Measurements from ENCODE around the gene TIGD4.

The TIGD4 gene

GRCh38 chr4:152731997-152732396 lies 47.5 kb downstream of the TIGD4 start:
- TF ChIP-seq, protein P1, sequence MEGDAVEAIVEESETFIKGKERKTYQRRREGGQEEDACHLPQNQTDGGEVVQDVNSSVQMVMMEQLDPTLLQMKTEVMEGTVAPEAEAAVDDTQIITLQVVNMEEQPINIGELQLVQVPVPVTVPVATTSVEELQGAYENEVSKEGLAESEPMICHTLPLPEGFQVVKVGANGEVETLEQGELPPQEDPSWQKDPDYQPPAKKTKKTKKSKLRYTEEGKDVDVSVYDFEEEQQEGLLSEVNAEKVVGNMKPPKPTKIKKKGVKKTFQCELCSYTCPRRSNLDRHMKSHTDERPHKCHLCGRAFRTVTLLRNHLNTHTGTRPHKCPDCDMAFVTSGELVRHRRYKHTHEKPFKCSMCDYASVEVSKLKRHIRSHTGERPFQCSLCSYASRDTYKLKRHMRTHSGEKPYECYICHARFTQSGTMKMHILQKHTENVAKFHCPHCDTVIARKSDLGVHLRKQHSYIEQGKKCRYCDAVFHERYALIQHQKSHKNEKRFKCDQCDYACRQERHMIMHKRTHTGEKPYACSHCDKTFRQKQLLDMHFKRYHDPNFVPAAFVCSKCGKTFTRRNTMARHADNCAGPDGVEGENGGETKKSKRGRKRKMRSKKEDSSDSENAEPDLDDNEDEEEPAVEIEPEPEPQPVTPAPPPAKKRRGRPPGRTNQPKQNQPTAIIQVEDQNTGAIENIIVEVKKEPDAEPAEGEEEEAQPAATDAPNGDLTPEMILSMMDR (IDR thresholded peaks at IDR 0.05; ENCODE audit: control extremely low read depth, extremely low read depth, low read depth, missing control alignments), result no peak
- CTCF ChIA-PET, result interaction anchor here (1.5 kb wide), 1 partner anchor 9 kb away, joined by 5 read pairs; no protein-coding TSS in a partner anchor
- no peak for DNase-seq (ENCODE audit: extremely low spot score)
- POLR2A ChIA-PET, result no interaction called here

GRCh38 chr4:152729466-152729865 lies 50.1 kb downstream of the TIGD4 start:
- CTCF ChIA-PET, result interaction anchor here (1.4 kb wide), 1 partner anchor 10 kb away, joined by 3 read pairs; no protein-coding TSS in a partner anchor
- TF ChIP-seq, protein P1 (IDR thresholded peaks at IDR 0.05; ENCODE audit: control extremely low read depth, extremely low read depth, low read depth, missing control alignments), result no peak
- DNase-seq (ENCODE audit: extremely low spot score), result no peak
- POLR2A ChIA-PET, result no interaction called here

DNA sequence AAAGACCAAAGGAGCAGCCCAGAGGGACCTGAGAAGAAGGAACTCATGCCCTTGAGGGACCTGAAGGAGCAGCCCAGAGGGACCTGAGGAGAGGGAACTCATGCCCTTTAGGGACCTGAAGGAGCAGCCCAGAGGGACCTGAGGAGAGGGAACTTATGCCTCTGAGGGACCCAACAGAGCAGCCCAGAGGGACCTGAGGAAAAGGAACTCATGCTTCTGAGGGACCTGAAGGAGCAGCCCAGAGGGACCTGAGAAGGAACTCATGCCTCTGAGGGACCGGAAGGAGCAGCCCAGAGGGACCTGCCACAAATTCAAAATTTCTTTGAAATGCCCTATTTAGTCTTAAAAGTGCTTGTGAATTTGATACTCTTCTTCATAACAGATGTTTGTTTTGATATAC lies 51.2 kb downstream of the TIGD4 start:
- no peak for DNase-seq (ENCODE audit: extremely low spot score)
- TF ChIP-seq, protein P1 (IDR thresholded peaks at IDR 0.05; ENCODE audit: control extremely low read depth, extremely low read depth, low read depth, missing control alignments), result no peak
- CTCF ChIA-PET, result interaction anchor here (0.6 to 1.5 kb wide), 3 partner anchors 8 to 227 kb away, joined by 3 to 4 read pairs (median 4); no protein-coding TSS in a partner anchor
- POLR2A ChIA-PET, result no interaction called here

DNA sequence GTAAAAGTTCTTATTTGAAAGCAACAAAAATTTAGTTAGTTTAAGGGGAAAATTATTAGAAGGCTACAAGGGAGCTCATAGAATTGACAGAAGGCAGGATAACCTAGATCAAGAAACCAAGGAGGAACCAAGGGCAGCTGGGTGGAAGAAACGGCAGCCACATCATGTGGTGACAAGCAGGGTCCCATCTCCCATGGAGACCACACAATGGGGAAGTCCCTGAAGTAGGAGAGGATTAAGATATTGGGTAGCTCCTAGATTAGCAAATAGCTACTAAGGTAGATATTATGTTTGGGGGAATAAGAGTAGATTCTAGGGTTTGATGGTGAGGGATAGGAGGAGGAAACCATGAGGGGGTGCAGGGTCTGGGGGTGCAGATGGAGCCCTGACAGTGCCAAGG lies 51.7 kb downstream of the TIGD4 start:
- TF ChIP-seq, protein P1 (IDR thresholded peaks at IDR 0.05; ENCODE audit: control extremely low read depth, extremely low read depth, low read depth, missing control alignments), result no peak
- ChIA-PET POLR2A (no interaction called here), CTCF (interaction anchor here (0.6 to 1.5 kb wide), 3 partner anchors 8 to 226 kb away, joined by 3 to 4 read pairs (median 4); no protein-coding TSS in a partner anchor)
- DNase-seq (ENCODE audit: extremely low spot score), result no peak

GRCh38 chr4:152724494-152724893 lies 55.0 kb downstream of the TIGD4 start:
- DNase-seq (ENCODE audit: extremely low spot score), result no peak
- CTCF ChIA-PET, result interaction anchor here (1.0 kb wide), 1 partner anchor 224 kb away, joined by 3 read pairs; no protein-coding TSS in a partner anchor
- POLR2A ChIA-PET, result no interaction called here
- TF ChIP-seq, protein P1 (IDR thresholded peaks at IDR 0.05; ENCODE audit: control extremely low read depth, extremely low read depth, low read depth, missing control alignments), result no peak

DNA sequence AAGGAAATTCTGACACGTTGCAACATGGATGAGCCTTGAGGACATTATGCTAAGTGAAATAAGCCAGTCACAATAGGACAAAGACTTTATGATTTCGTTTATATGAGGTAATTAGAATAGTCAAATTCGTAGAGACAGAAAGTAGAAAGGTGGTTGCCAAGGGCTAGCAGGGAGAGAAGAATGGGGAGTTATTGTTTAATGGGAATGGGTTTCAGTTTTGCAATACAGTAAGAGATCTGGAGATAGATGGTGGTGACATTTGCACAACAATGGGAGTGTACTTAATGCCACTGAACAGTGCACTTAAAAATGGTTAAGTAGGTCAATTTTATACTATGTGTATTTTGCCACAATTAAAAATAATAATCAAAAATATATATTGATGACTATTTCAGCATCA lies 56.3 kb downstream of the TIGD4 start:
- TF ChIP-seq, protein P1 (IDR thresholded peaks at IDR 0.05; ENCODE audit: control extremely low read depth, extremely low read depth, low read depth, missing control alignments), result no peak
- POLR2A ChIA-PET, result no interaction called here
- CTCF ChIA-PET, result interaction anchor here (1.1 to 2.1 kb wide), 2 partner anchors 8 to 12 kb away, joined by 5 to 9 read pairs; no protein-coding TSS in a partner anchor
- DNase-seq (ENCODE audit: extremely low spot score), result no peak
